ENCODE results near the gene RDH5.

RDH5 gene

DNA sequence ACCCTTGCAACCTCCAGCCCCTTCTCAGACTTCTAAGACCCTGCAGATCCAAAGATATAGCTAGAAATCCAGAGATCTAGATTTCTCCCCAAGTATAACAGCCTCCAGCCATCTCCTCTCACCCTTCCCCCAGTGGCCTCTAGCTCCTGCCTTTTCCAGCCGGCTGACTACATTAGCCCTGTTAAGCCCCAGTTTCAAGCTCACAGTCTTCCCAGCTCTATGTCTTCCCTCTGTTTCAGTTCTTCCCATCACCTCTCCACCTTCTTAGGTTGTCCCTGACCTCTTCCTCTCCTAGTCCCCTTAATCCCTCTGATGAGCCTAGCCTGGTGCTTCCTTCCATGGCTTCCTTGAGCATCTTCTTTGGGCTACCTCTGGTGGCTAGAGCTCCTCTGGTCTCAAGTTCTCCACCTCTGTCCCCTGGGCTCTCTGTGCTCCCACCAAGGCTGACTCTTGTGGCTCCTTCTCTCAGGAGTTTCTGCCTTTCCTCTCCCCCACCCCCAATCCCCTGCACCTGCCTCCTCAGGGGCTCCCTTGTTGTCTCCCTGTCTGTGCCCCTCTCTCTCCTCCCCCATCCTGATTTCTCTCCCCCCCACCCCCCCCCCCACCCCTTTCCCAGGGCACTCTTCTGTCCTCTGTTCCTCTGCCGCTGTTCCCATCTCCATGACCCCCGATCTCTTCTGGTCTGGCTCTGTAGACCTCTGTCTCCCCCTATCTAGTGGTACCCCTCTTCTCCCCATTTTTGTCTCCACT lies 21.9 kb downstream of the RDH5 start:
- TF ChIP-seq SUZ12 (IDR thresholded peaks at IDR 0.05) = no peak
- TF ChIP-seq L3MBTL2 (conservative IDR thresholded peaks at IDR 0.05) = no peak
- TF ChIP-seq FOXK2 (IDR thresholded peaks at IDR 0.05) = no peak
- TF ChIP-seq SP1 (IDR thresholded peaks at IDR 0.05) = no peak
- TF ChIP-seq NFRKB (IDR thresholded peaks at IDR 0.05) = no peak
- TF ChIP-seq ELF4 (IDR thresholded peaks at IDR 0.05) = no peak
- no peak for TF ChIP-seq TARDBP (IDR thresholded peaks at IDR 0.05)
- no peak for TF ChIP-seq CTBP1 (IDR thresholded peaks at IDR 0.05; ENCODE audit: borderline replicate concordance)
- TF ChIP-seq BHLHE40 (IDR thresholded peaks at IDR 0.05; ENCODE audit: borderline replicate concordance) = no peak
- TF ChIP-seq LEF1 (IDR thresholded peaks at IDR 0.05; ENCODE audit: borderline replicate concordance) = no peak
- TF ChIP-seq FOXA1 (IDR thresholded peaks at IDR 0.05) = no peak
- TF ChIP-seq PKNOX1 (IDR thresholded peaks at IDR 0.05) = no peak
- no peak for TF ChIP-seq FOXM1 (IDR thresholded peaks at IDR 0.05; ENCODE audit: borderline replicate concordance)
- POLR2A ChIA-PET = interaction anchor here (1.0 to 2.3 kb wide), 4 partner anchors 13 to 185 kb away, joined by 4 to 15 read pairs (median 6); partner anchors contain the start of genes DNAJC14, ORMDL2, PYM1 and SARNP
- DNase-seq (ENCODE audit: extremely low spot score) = no peak
- CTCF ChIA-PET = interaction anchor here (0.6 to 1.0 kb wide), 5 partner anchors 11 to 296 kb away, joined by 3 to 5 read pairs (median 4); no protein-coding TSS in a partner anchor

- CTCF ChIA-PET = interaction anchor here (0.9 to 1.0 kb wide), 3 partner anchors 52 to 296 kb away, joined by 3 to 5 read pairs (median 5); no protein-coding TSS in a partner anchor
- peak; percentile 38; the same call in 1 of the 2 replicates for TF ChIP-seq L3MBTL2 (conservative IDR thresholded peaks at IDR 0.05)
- TF ChIP-seq TARDBP (IDR thresholded peaks at IDR 0.05) = no peak
- TF ChIP-seq ARNT (IDR thresholded peaks at IDR 0.05) = no peak
- peak; percentile 72 for DNase-seq (ENCODE audit: extremely low spot score)
- POLR2A ChIA-PET = interaction anchor here (0.7 to 2.7 kb wide), 7 partner anchors 13 to 87 kb away, joined by 3 to 15 read pairs (median 4); partner anchors contain the start of genes DNAJC14, ORMDL2 and SARNP
These were observed 22.7 kb downstream of the RDH5 start, which contains the start of gene GDF11 for GRCh38 chr12:55742719-55743405. Gene GDF11, plus strand, starts transcription at chr12:55743122. Its CDS starts 195 bp downstream, at chr12:55743317.

GRCh38 chr12:55743406-55744339 lies 23.5 kb downstream of the RDH5 start:
- DNase-seq (ENCODE audit: extremely low spot score) = peak; percentile 55
- TF ChIP-seq PKNOX1 (IDR thresholded peaks at IDR 0.05) (no peak), CTBP1 (IDR thresholded peaks at IDR 0.05; ENCODE audit: borderline replicate concordance) (no peak), BHLHE40 (IDR thresholded peaks at IDR 0.05; ENCODE audit: borderline replicate concordance) (no peak), TARDBP (IDR thresholded peaks at IDR 0.05) (no peak), SP1 (IDR thresholded peaks at IDR 0.05) (no peak), FOXK2 (IDR thresholded peaks at IDR 0.05) (no peak), NFRKB (IDR thresholded peaks at IDR 0.05) (no peak), FOXA1 (IDR thresholded peaks at IDR 0.05) (no peak), ZNF384 (IDR thresholded peaks at IDR 0.05) (no peak), SUZ12 (IDR thresholded peaks at IDR 0.05) (no peak), L3MBTL2 (conservative IDR thresholded peaks at IDR 0.05) (no peak), HDGF (IDR thresholded peaks at IDR 0.05; ENCODE audit: borderline replicate concordance) (no peak), FOXM1 (IDR thresholded peaks at IDR 0.05; ENCODE audit: borderline replicate concordance) (no peak), LEF1 (IDR thresholded peaks at IDR 0.05; ENCODE audit: borderline replicate concordance) (no peak), ELF4 (IDR thresholded peaks at IDR 0.05) (no peak)
- ChIA-PET POLR2A (interaction anchor here (0.6 to 2.7 kb wide), 10 partner anchors 14 to 86 kb away, joined by 3 to 15 read pairs (median 6); partner anchors contain the start of genes CD63, DNAJC14, ITGA7 and ORMDL2), CTCF (interaction anchor here (0.5 to 1.3 kb wide), 5 partner anchors 9 to 252 kb away, joined by 3 to 4 read pairs (median 3); a partner anchor contains a TSS)

DNA sequence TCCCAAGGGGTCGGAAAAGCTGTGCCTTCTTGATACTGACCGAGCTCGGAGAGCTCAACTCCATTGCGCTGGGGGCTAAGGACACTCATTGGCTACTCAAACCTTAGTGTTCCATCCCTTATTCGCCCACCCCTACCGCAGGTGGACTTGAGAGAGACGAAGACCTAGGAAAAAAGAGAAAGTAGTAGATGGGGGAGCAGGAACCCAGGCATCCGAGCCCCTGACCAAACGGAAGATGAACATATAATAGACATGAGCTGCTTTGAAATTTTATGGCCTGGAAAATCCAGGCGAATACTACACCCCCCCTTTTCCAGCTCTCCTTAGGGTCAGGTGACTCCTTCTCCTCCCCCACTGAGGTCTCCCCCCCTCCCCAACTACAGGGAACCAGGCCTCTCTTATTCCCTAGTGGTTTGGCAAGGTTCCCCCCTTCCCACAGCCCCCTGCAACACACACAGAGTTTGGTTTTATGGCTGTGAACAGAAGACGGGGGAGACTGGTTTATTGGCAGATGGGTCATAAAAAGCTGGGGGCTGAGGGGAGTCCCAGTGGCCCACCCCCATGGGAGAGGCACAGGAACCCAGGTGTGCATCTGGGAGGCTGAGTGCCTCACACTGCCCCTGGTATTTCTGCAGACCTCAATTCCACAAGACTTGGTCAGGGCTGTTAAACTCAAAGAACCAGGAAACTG lies 24.3 kb downstream of the RDH5 start:
- no peak for TF ChIP-seq CTBP1 (IDR thresholded peaks at IDR 0.05; ENCODE audit: borderline replicate concordance)
- TF ChIP-seq LEF1 (IDR thresholded peaks at IDR 0.05; ENCODE audit: borderline replicate concordance) = no peak
- no peak for TF ChIP-seq PKNOX1 (IDR thresholded peaks at IDR 0.05)
- peak; percentile 65 for TF ChIP-seq L3MBTL2 (conservative IDR thresholded peaks at IDR 0.05)
- CTCF ChIA-PET = interaction anchor here (0.5 to 1.3 kb wide), 6 partner anchors 8 to 251 kb away, joined by 3 to 4 read pairs (median 3); a partner anchor contains a TSS
- POLR2A ChIA-PET = interaction anchor here (0.6 to 2.7 kb wide), 7 partner anchors 15 to 183 kb away, joined by 3 to 11 read pairs (median 4); partner anchors contain the start of genes CD63, DNAJC14, ITGA7 and ORMDL2
- DNase-seq (ENCODE audit: extremely low spot score) = no peak

All from HEK293T (cell line).